ENCODE measurements around the gene KASH5.
"Not testable (repeated sequence)": the region's sequence is repeated elsewhere in the genome, so short reads cannot be mapped to it uniquely, and the experiment has no call there.

Gene KASH5

DNA sequence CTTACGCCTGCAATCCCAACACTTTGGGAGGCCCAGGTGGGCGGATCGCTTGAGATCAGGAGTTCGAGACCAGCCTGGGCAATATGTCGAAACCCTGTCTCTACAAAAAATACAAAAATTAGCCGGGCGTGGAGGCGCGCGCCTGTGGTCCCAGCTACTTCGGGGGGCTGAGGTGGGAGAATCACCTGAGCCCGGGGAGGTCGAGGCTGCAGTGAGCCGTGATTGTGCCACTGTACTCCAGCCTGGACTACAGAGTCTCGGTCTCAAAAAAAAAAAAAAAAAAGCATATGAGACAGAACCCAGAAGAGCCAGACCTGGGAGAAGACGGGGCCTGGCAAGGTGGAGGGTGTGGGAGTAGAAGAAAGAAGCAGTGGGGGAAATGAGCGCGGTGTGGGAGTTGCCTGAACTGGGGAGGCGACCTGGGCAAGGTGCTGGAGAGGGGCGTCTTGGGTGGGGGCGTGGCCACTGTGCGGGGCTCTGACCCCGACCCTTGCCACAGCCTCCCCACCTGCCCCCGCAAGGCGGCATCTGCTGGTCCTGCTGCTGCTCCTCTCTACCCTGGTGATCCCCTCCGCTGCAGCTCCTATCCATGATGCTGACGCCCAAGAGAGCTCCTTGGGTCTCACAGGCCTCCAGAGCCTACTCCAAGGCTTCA, 23.8 kb upstream of the KASH5 start:
- Histone ChIP-seq H3K27ac (ENCODE audit: low read depth, low read length) (peak overlapping the region; percentile 66), H3K4me1 (ENCODE audit: insufficient read depth, low read length) (peaks cover 18% of the 10 kb centered on the region), H3K4me3 (ENCODE audit: low read depth in 1 of 2, low read length in 2 of 2) (peak overlapping the region in 1 of 2 donors; percentile 83), H3K36me3 (ENCODE audit: insufficient read depth, low read length) (peaks cover 5% of the 10 kb centered on the region), H3K9me3 (ENCODE audit: low read length) (no peaks in the 10 kb centered on the region), H3K9ac (ENCODE audit: low read length) (no peak overlapping the region), H3K27me3 (ENCODE audit: control insufficient read depth in 1 of 2, insufficient read depth in 2 of 2, low read length in 2 of 2) (no peaks in the 10 kb centered on the region)

DNA sequence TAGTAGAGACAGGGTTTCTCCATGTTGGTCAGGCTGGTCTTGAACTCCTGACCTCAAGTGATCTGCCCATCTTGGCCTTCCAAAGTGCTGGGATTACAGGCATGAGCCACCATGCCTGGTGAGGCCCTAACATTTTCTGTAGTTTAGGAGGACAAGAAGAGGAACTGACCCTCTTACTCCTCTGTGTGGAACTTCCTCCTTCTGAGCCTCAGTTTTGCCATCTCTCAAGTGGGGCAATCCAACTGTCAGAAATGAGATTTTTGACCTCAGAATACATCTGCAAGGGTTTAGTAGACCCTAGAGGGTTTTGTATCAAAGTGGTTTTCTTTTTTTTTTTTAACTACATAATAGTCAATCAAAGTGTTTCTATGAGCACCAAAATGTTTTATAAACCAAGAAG, 21.9 kb upstream of the KASH5 start:
- Histone ChIP-seq H3K36me3 (ENCODE audit: insufficient read depth, low read length) (no peaks in the 10 kb centered on the region), H3K27me3 (ENCODE audit: control insufficient read depth in 1 of 2, insufficient read depth in 2 of 2, low read length in 2 of 2) (no peaks in the 10 kb centered on the region), H3K9ac (ENCODE audit: low read length) (no peak overlapping the region), H3K4me3 (ENCODE audit: low read depth in 1 of 2, low read length in 2 of 2) (no peak overlapping the region), H3K9me3 (ENCODE audit: low read length) (no peaks in the 10 kb centered on the region), H3K4me1 (ENCODE audit: insufficient read depth, low read length) (peaks cover 8% of the 10 kb centered on the region), H3K27ac (ENCODE audit: low read depth, low read length) (no peak overlapping the region)

DNA sequence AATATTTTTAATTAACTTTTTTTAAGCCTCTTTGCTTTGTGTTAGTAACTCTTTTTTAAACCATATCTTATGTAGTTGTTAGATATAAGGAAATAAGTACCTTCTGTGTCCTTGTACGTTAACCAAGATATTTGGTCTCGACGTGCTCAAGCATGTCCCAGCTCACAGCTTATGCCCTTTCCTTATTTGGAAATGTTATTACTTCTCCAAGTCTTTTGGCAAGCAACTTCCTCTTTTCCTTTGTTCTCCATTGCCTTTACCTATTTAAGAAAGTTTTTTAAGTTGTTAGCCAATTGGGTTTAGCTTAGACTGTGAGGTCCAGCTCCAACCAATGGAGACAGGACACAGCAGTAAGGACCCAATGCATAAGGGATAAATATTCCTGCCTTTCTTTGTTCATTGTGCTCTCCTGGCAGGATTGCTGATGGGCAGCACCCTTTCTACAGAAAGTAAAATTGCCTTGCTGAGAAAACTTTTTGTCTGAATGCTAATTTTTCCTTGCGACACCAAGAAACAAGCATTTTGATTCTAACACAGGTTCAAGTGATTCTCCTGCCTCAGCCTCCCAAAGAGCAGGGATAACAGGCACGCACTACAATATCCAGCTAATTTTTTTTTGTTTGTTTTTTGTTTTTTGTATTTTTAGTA, 19.2 kb upstream of the KASH5 start:
- H3K36me3 ChIP-seq (ENCODE audit: insufficient read depth, low read length) = no peaks in the 10 kb centered on the region
- no peak overlapping the region for H3K27ac ChIP-seq (ENCODE audit: low read depth, low read length)
- no peaks in the 10 kb centered on the region for H3K4me1 ChIP-seq (ENCODE audit: insufficient read depth, low read length)
- H3K27me3 ChIP-seq (ENCODE audit: control insufficient read depth in 1 of 2, insufficient read depth in 2 of 2, low read length in 2 of 2) = no peaks in the 10 kb centered on the region
- no peak overlapping the region for H3K4me3 ChIP-seq (ENCODE audit: low read depth in 1 of 2, low read length in 2 of 2)
- H3K9ac ChIP-seq (ENCODE audit: low read length) = no peak overlapping the region
- no peaks in the 10 kb centered on the region for H3K9me3 ChIP-seq (ENCODE audit: low read length)

DNA sequence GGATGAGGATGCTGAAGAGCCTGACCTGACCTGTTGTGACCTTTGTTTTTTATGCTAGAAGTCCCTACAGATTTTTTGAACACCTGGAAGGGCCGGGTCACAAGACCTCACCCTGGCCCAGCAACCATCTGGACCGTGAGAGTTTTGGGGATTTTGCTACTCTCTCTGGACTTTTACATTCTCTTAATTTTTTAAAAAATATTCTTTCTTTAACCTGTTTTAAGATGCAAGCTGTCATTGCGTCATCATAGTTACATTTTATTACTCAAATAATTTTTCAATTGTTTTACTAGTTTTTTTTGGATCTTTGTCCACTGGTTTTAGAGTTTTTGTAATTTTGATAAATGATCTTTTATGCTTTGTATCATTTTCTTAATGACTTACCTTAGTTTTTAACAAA, 16.9 kb upstream of the KASH5 start:
- Histone ChIP-seq H3K9ac (ENCODE audit: low read length) (no peak overlapping the region), H3K9me3 (ENCODE audit: low read length) (no peaks in the 10 kb centered on the region), H3K36me3 (ENCODE audit: insufficient read depth, low read length) (no peaks in the 10 kb centered on the region), H3K4me3 (ENCODE audit: low read depth in 1 of 2, low read length in 2 of 2) (no peak overlapping the region), H3K27me3 (ENCODE audit: control insufficient read depth in 1 of 2, insufficient read depth in 2 of 2, low read length in 2 of 2) (no peaks in the 10 kb centered on the region), H3K27ac (ENCODE audit: low read depth, low read length) (no peak overlapping the region), H3K4me1 (ENCODE audit: insufficient read depth, low read length) (no peaks in the 10 kb centered on the region)

DNA sequence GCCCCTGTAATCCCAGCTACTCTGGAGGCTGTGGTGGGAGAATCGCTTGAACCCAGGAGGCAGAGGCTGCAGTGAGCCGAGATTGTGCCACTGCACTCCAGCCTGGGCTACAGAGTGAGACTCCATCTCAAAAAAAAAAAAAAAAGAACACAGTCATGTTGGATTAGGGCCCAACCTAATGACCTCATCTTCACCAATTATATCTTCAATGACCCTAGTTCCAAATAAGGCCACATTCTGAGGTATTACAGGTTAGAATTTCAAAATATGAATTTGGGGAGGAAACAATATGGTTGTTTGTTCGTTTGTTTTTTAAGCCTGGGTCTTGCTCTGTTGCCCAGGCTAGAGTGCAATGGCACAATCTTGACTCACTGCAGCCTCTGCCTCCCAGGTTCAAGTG, 14.9 kb upstream of the KASH5 start:
- not testable (repeated sequence) for H3K4me1 ChIP-seq (ENCODE audit: insufficient read depth, low read length); H3K9ac ChIP-seq (ENCODE audit: low read length); H3K27ac ChIP-seq (ENCODE audit: low read depth, low read length); H3K9me3 ChIP-seq (ENCODE audit: low read length); H3K27me3 ChIP-seq (ENCODE audit: control insufficient read depth in 1 of 2, insufficient read depth in 2 of 2, low read length in 2 of 2); H3K36me3 ChIP-seq (ENCODE audit: insufficient read depth, low read length); H3K4me3 ChIP-seq (ENCODE audit: low read depth in 1 of 2, low read length in 2 of 2)

DNA sequence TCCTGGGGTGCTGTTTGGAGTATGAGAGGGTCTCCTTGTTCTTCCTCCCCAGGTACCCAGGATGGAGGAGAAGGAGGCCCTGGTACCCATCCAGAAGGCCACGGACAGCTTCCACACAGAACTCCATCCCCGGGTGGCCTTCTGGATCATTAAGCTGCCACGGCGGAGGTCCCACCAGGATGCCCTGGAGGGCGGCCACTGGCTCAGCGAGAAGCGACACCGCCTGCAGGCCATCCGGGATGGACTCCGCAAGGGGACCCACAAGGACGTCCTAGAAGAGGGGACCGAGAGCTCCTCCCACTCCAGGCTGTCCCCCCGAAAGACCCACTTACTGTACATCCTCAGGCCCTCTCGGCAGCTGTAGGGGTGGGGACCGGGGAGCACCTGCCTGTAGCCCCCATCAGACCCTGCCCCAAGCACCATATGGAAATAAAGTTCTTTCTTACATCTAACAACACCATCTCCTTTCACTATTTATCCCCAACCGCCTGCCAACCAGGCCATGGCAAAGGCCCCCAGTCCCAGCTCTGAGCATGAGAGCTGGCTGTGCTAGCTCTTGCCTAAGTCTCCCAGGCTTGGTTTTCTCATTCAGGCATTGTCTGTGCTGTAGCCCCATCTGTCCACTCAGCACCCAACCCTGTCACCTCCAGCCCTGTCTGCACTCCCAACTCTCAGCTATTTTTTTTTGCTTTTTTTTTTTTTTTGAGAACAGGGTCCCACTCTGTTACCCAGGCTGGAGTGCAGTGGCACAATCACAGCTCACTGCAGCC, 13.2 kb upstream of the KASH5 start:
- Histone ChIP-seq H3K36me3 (ENCODE audit: insufficient read depth, low read length) (no peaks in the 10 kb centered on the region), H3K9ac (ENCODE audit: low read length) (no peak overlapping the region), H3K9me3 (ENCODE audit: low read length) (no peaks in the 10 kb centered on the region), H3K27ac (ENCODE audit: low read depth, low read length) (no peak overlapping the region), H3K4me3 (ENCODE audit: low read depth in 1 of 2, low read length in 2 of 2) (no peak overlapping the region), H3K27me3 (ENCODE audit: control insufficient read depth in 1 of 2, insufficient read depth in 2 of 2, low read length in 2 of 2) (no peaks in the 10 kb centered on the region), H3K4me1 (ENCODE audit: insufficient read depth, low read length) (no peaks in the 10 kb centered on the region)

DNA sequence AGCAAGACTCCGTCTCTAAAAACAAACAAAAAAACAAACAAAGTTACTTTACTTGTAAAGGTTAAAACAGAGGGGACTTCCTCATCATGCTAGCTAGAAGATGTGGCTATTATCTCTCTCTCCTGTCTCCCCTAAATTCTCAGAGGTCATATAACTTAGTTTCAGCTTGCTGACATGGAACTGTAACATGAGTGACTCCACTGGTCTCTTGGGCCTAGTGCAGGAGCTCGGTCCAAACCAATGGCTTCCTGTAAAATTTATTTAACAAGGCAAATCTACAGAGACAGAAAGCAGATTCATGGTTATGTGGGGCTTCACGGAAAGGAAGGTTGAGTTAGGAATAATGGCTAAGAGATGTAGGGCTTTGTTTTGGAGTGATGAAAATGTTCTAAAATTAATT, 9.5 kb upstream of the KASH5 start:
- H3K27ac ChIP-seq (ENCODE audit: low read depth, low read length) = no peak overlapping the region
- no peak overlapping the region for H3K9ac ChIP-seq (ENCODE audit: low read length)
- H3K27me3 ChIP-seq (ENCODE audit: control insufficient read depth in 1 of 2, insufficient read depth in 2 of 2, low read length in 2 of 2) = peaks cover 0 to 4% of the 10 kb centered on the region in 2 donors
- no peaks in the 10 kb centered on the region for H3K36me3 ChIP-seq (ENCODE audit: insufficient read depth, low read length)
- no peak overlapping the region for H3K4me3 ChIP-seq (ENCODE audit: low read depth in 1 of 2, low read length in 2 of 2)
- H3K9me3 ChIP-seq (ENCODE audit: low read length) = peaks cover 5% of the 10 kb centered on the region
- H3K4me1 ChIP-seq (ENCODE audit: insufficient read depth, low read length) = no peaks in the 10 kb centered on the region

DNA sequence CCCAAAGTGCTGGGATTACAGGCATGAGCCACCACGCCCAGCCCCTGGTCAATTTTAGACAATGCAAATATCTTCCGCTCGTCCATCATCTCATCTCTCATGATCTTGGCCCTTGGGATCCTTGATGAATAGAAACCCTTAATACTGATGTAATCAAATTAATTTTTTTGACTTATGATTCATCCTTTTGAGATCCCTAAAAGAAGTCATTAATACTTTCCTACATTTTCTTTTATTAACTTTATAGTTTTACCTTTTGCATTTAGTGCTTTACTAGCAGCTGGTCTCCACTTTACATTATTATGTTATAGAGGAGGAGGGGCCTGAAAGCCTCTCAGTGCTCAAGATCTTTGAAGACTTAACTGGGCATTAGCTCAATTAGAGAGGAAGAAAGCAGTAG, 7.7 kb upstream of the KASH5 start:
- H3K9me3 ChIP-seq (ENCODE audit: low read length) = peaks cover 5% of the 10 kb centered on the region
- H3K27me3 ChIP-seq (ENCODE audit: control insufficient read depth in 1 of 2, insufficient read depth in 2 of 2, low read length in 2 of 2) = peaks cover 0 to 4% of the 10 kb centered on the region in 2 donors
- H3K4me1 ChIP-seq (ENCODE audit: insufficient read depth, low read length) = no peaks in the 10 kb centered on the region
- no peak overlapping the region for H3K4me3 ChIP-seq (ENCODE audit: low read depth in 1 of 2, low read length in 2 of 2)
- no peak overlapping the region for H3K27ac ChIP-seq (ENCODE audit: low read depth, low read length)
- H3K9ac ChIP-seq (ENCODE audit: low read length) = no peak overlapping the region
- H3K36me3 ChIP-seq (ENCODE audit: insufficient read depth, low read length) = no peaks in the 10 kb centered on the region

DNA sequence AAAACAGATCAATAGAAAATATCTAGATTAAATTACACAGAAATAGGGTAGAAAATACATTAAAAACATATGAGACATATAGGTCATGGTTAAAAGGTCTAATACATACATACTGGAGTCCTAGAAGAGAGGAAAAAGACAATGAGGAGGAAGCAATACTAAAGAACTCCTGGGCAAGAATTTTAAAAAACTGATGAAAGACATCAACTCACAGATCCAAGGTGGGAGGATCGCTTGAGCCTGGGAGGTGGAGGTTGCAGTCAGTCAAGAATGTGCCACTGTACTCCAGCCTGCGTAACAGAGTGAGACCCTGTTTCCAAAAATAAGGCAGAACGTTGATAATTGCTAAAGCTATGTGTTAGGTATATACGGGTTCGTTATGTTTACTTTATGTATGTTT, 5.4 kb upstream of the KASH5 start:
- Histone ChIP-seq H3K27me3 (ENCODE audit: control insufficient read depth in 1 of 2, insufficient read depth in 2 of 2, low read length in 2 of 2) (peaks cover 0 to 4% of the 10 kb centered on the region in 2 donors), H3K4me1 (ENCODE audit: insufficient read depth, low read length) (no peaks in the 10 kb centered on the region), H3K4me3 (ENCODE audit: low read depth in 1 of 2, low read length in 2 of 2) (no peak overlapping the region), H3K27ac (ENCODE audit: low read depth, low read length) (no peak overlapping the region), H3K36me3 (ENCODE audit: insufficient read depth, low read length) (no peaks in the 10 kb centered on the region), H3K9ac (ENCODE audit: low read length) (no peak overlapping the region), H3K9me3 (ENCODE audit: low read length) (peaks cover 5% of the 10 kb centered on the region)

DNA sequence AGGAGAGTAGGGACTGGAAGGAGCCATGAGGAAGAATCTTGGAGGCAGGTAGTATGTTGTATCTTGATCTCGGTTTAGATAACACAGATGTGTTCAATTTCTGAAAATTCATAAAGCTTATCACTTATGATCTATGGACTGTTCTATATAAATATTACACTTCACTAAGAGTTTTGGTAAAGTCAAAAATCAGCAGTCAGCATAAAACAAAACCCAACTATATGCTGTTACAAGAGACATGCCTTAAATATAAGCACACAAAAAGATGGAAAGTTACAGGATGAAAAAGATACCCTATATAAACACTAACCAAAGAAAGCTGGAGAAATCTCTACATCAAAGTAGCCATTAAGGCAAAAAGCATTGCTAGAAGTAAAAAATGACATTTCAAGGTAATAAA, 4.5 kb upstream of the KASH5 start:
- Histone ChIP-seq H3K27ac (ENCODE audit: low read depth, low read length) (no peak overlapping the region), H3K27me3 (ENCODE audit: control insufficient read depth in 1 of 2, insufficient read depth in 2 of 2, low read length in 2 of 2) (peaks cover 0 to 4% of the 10 kb centered on the region in 2 donors), H3K36me3 (ENCODE audit: insufficient read depth, low read length) (no peaks in the 10 kb centered on the region), H3K9ac (ENCODE audit: low read length) (no peak overlapping the region), H3K4me3 (ENCODE audit: low read depth in 1 of 2, low read length in 2 of 2) (no peak overlapping the region), H3K9me3 (ENCODE audit: low read length) (peaks cover 5% of the 10 kb centered on the region), H3K4me1 (ENCODE audit: insufficient read depth, low read length) (no peaks in the 10 kb centered on the region)

DNA sequence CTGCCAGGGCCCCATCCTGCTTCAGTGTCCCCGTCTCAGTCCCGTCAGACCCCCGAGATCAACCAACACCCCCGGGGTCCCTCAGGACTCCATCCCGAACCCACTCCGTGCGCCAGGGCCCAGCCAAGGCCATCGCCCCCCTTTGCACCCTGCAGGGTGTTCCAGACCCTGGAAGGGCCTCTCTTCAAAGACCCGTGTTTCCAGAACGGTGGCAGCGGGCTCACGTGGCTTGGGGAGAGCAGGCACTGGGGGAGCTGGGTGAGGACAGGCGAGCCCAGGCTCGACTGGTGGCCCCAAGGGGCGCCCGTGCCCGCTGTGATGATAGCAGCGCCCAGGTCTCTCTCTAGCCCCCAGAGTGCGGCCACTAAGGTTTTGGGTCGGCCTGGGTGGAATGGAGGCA, 1.4 kb downstream of the KASH5 start:
- no peak overlapping the region for H3K4me3 ChIP-seq (ENCODE audit: low read depth in 1 of 2, low read length in 2 of 2)
- peaks cover 0 to 5% of the 10 kb centered on the region in 2 donors for H3K27me3 ChIP-seq (ENCODE audit: control insufficient read depth in 1 of 2, insufficient read depth in 2 of 2, low read length in 2 of 2)
- H3K36me3 ChIP-seq (ENCODE audit: insufficient read depth, low read length) = no peaks in the 10 kb centered on the region
- no peak overlapping the region for H3K27ac ChIP-seq (ENCODE audit: low read depth, low read length)
- H3K9ac ChIP-seq (ENCODE audit: low read length) = no peak overlapping the region
- no peaks in the 10 kb centered on the region for H3K4me1 ChIP-seq (ENCODE audit: insufficient read depth, low read length)
- no peaks in the 10 kb centered on the region for H3K9me3 ChIP-seq (ENCODE audit: low read length)
